Measurements from ENCODE around the gene NFATC2IP.

GRCh38 chr16:29007730-29008593 lies 57.2 kb downstream of the NFATC2IP start:
- TF ChIP-seq CTCF (IDR thresholded peaks at IDR 0.05) (no peak), ZFX (IDR thresholded peaks at IDR 0.05; ENCODE audit: borderline replicate concordance) (no peak)
